ENCODE data around the gene SEPSECS. TPM values are rescaled to one million over a fixed set of nuclear protein-coding genes. Genes with fewer than 3 reads are reported as not detected.

Gene SEPSECS
- total RNA-seq, 2 experiments from 2014 or later, result 10.8 to 12.5 TPM

- H3K36me3 Mint-ChIP-seq (ENCODE audit: low read depth), result peaks cover 20% of the 10 kb centered on the region
- no peaks in the 10 kb centered on the region for H3K9me3 Mint-ChIP-seq (ENCODE audit: insufficient read depth)
- no peak overlapping the region for H3K4me3 Mint-ChIP-seq
- CTCF ChIA-PET, result no interaction called here
- no peaks in the 10 kb centered on the region for H3K27me3 Mint-ChIP-seq (ENCODE audit: low read depth)
- no peak for DNase-seq
- H3K4me1 Mint-ChIP-seq (ENCODE audit: low read depth), result peaks cover 19% of the 10 kb centered on the region
- no peak for ATAC-seq
- POLR2A ChIA-PET, result no interaction called here
- H3K27ac Mint-ChIP-seq, result no peak overlapping the region
These were observed 4.3 kb downstream of the SEPSECS start for GRCh38 chr4:25155947-25156346.

- H3K4me1 Mint-ChIP-seq (ENCODE audit: low read depth), result peaks cover 19% of the 10 kb centered on the region
- no peaks in the 10 kb centered on the region for H3K9me3 Mint-ChIP-seq (ENCODE audit: insufficient read depth)
- ChIA-PET POLR2A (no interaction called here), CTCF (interaction anchor here (0.9 to 3.0 kb wide), 2 partner anchors 10 to 157 kb away, joined by 4 to 11 read pairs; no protein-coding TSS in a partner anchor)
- H3K36me3 Mint-ChIP-seq (ENCODE audit: low read depth), result peaks cover 25% of the 10 kb centered on the region
- no peak overlapping the region for H3K4me3 Mint-ChIP-seq
- ATAC-seq (no peak), DNase-seq (no peak)
- H3K27ac Mint-ChIP-seq, result no peak overlapping the region
- H3K27me3 Mint-ChIP-seq (ENCODE audit: low read depth), result no peaks in the 10 kb centered on the region
These were observed 5.5 kb downstream of the SEPSECS start for GRCh38 chr4:25154594-25155265.

- POLR2A ChIA-PET, result no interaction called here
- H3K4me3 Mint-ChIP-seq, result no peak overlapping the region
These were observed 14.2 kb downstream of the SEPSECS start for GRCh38 chr4:25146076-25146475.

GRCh38 chr4:25144870-25145481, 15.3 kb downstream of the SEPSECS start:
- ChIA-PET POLR2A (interaction anchor here (1.4 kb wide), 1 partner anchor 15 kb away, joined by 5 read pairs; the partner anchor contains the start of gene SEPSECS), CTCF (interaction anchor here (0.7 to 2.2 kb wide), 20 partner anchors 9 to 248 kb away, joined by 3 to 24 read pairs (median 4); partner anchors contain the start of genes SEPSECS and ZCCHC4)
- H3K36me3 Mint-ChIP-seq (ENCODE audit: low read depth), result peaks cover 9% of the 10 kb centered on the region
- H3K4me3 Mint-ChIP-seq, result no peak overlapping the region
- H3K27me3 Mint-ChIP-seq (ENCODE audit: low read depth), result no peaks in the 10 kb centered on the region
- DNase-seq (no peak), ATAC-seq (no peak)
- no peaks in the 10 kb centered on the region for H3K9me3 Mint-ChIP-seq (ENCODE audit: insufficient read depth)
- no peaks in the 10 kb centered on the region for H3K4me1 Mint-ChIP-seq (ENCODE audit: low read depth)
- H3K27ac Mint-ChIP-seq, result no peak overlapping the region

More at GRCh38 chr4:25146076-25146475, 14.2 kb downstream of the SEPSECS start:
- CTCF ChIA-PET, result no interaction called here
- H3K9me3 Mint-ChIP-seq (ENCODE audit: insufficient read depth), result no peaks in the 10 kb centered on the region
- no peaks in the 10 kb centered on the region for H3K27me3 Mint-ChIP-seq (ENCODE audit: low read depth)
- no peak overlapping the region for H3K27ac Mint-ChIP-seq
- H3K4me1 Mint-ChIP-seq (ENCODE audit: low read depth), result no peaks in the 10 kb centered on the region
- no peak for ATAC-seq
- no peak for DNase-seq
- H3K36me3 Mint-ChIP-seq (ENCODE audit: low read depth), result peaks cover 12% of the 10 kb centered on the region

GRCh38 chr4:25142468-25142867, 17.8 kb downstream of the SEPSECS start:
- Mint-ChIP-seq H3K27ac (no peak overlapping the region), H3K4me1 (ENCODE audit: low read depth) (no peaks in the 10 kb centered on the region), H3K27me3 (ENCODE audit: low read depth) (no peaks in the 10 kb centered on the region), H3K9me3 (ENCODE audit: insufficient read depth) (no peaks in the 10 kb centered on the region), H3K36me3 (ENCODE audit: low read depth) (peaks cover 23% of the 10 kb centered on the region), H3K4me3 (no peak overlapping the region)
- DNase-seq, result no peak
- POLR2A ChIA-PET, result interaction anchor here (0.6 kb wide), 1 partner anchor 539 kb away, joined by 3 read pairs; no protein-coding TSS in a partner anchor
- ATAC-seq, result no peak
- CTCF ChIA-PET, result no interaction called here

GRCh38 chr4:25141592-25141991, 18.7 kb downstream of the SEPSECS start:
- H3K36me3 Mint-ChIP-seq (ENCODE audit: low read depth), result peaks cover 30% of the 10 kb centered on the region
- ATAC-seq, result no peak

GRCh38 chr4:25133132-25133531, 27.1 kb downstream of the SEPSECS start:
- Mint-ChIP-seq H3K9me3 (ENCODE audit: insufficient read depth) (no peaks in the 10 kb centered on the region), H3K36me3 (ENCODE audit: low read depth) (peaks cover 28% of the 10 kb centered on the region), H3K4me1 (ENCODE audit: low read depth) (no peaks in the 10 kb centered on the region), H3K27ac (no peak overlapping the region), H3K27me3 (ENCODE audit: low read depth) (no peaks in the 10 kb centered on the region), H3K4me3 (no peak overlapping the region)
- POLR2A ChIA-PET, result no interaction called here
- DNase-seq (no peak), ATAC-seq (no peak)
- CTCF ChIA-PET, result interaction anchor here (2.8 kb wide), 1 partner anchor 12 kb away, joined by 21 read pairs; no protein-coding TSS in a partner anchor

More at GRCh38 chr4:25141592-25141991, 18.7 kb downstream of the SEPSECS start:
- ChIA-PET CTCF (no interaction called here), POLR2A (no interaction called here)
- H3K27me3 Mint-ChIP-seq (ENCODE audit: low read depth), result no peaks in the 10 kb centered on the region
- no peak overlapping the region for H3K27ac Mint-ChIP-seq
- H3K9me3 Mint-ChIP-seq (ENCODE audit: insufficient read depth), result no peaks in the 10 kb centered on the region
- H3K4me3 Mint-ChIP-seq, result no peak overlapping the region
- no peaks in the 10 kb centered on the region for H3K4me1 Mint-ChIP-seq (ENCODE audit: low read depth)
- DNase-seq, result no peak

GRCh38 chr4:25131926-25132325, 28.3 kb downstream of the SEPSECS start:
- CTCF ChIA-PET, result interaction anchor here (0.7 to 2.8 kb wide), 2 partner anchors 13 to 103 kb away, joined by 3 to 21 read pairs; no protein-coding TSS in a partner anchor
- Mint-ChIP-seq H3K27me3 (ENCODE audit: low read depth) (no peaks in the 10 kb centered on the region), H3K4me1 (ENCODE audit: low read depth) (no peaks in the 10 kb centered on the region), H3K9me3 (ENCODE audit: insufficient read depth) (no peaks in the 10 kb centered on the region), H3K27ac (no peak overlapping the region), H3K36me3 (ENCODE audit: low read depth) (peaks cover 21% of the 10 kb centered on the region), H3K4me3 (no peak overlapping the region)
- DNase-seq (no peak), ATAC-seq (no peak)
- POLR2A ChIA-PET, result no interaction called here

- no peaks in the 10 kb centered on the region for H3K4me1 Mint-ChIP-seq (ENCODE audit: low read depth)
- no peaks in the 10 kb centered on the region for H3K9me3 Mint-ChIP-seq (ENCODE audit: insufficient read depth)
- CTCF ChIA-PET, result interaction anchor here (2.8 kb wide), 1 partner anchor 13 kb away, joined by 21 read pairs; no protein-coding TSS in a partner anchor
- peaks cover 16% of the 10 kb centered on the region for H3K36me3 Mint-ChIP-seq (ENCODE audit: low read depth)
- H3K27ac Mint-ChIP-seq, result no peak overlapping the region
- no peaks in the 10 kb centered on the region for H3K27me3 Mint-ChIP-seq (ENCODE audit: low read depth)
- ATAC-seq (no peak), DNase-seq (no peak)
- POLR2A ChIA-PET, result no interaction called here
- no peak overlapping the region for H3K4me3 Mint-ChIP-seq
These were observed 28.9 kb downstream of the SEPSECS start for GRCh38 chr4:25131381-25131780.

GRCh38 chr4:25129917-25130316, 30.3 kb downstream of the SEPSECS start:
- H3K9me3 Mint-ChIP-seq (ENCODE audit: insufficient read depth), result no peaks in the 10 kb centered on the region
- ChIA-PET CTCF (no interaction called here), POLR2A (no interaction called here)
- peaks cover 14% of the 10 kb centered on the region for H3K36me3 Mint-ChIP-seq (ENCODE audit: low read depth)
- no peak overlapping the region for H3K4me3 Mint-ChIP-seq
- no peaks in the 10 kb centered on the region for H3K27me3 Mint-ChIP-seq (ENCODE audit: low read depth)
- no peak overlapping the region for H3K27ac Mint-ChIP-seq
- DNase-seq, result no peak
- ATAC-seq, result no peak
- no peaks in the 10 kb centered on the region for H3K4me1 Mint-ChIP-seq (ENCODE audit: low read depth)

- ChIA-PET CTCF (no interaction called here), POLR2A (no interaction called here)
- no peak for ATAC-seq
- Mint-ChIP-seq H3K27ac (no peak overlapping the region), H3K27me3 (ENCODE audit: low read depth) (no peaks in the 10 kb centered on the region), H3K9me3 (ENCODE audit: insufficient read depth) (no peaks in the 10 kb centered on the region), H3K36me3 (ENCODE audit: low read depth) (peaks cover 16% of the 10 kb centered on the region), H3K4me3 (no peak overlapping the region), H3K4me1 (ENCODE audit: low read depth) (peaks cover 2% of the 10 kb centered on the region)
- no peak for DNase-seq
These were observed 31.6 kb downstream of the SEPSECS start for GRCh38 chr4:25128671-25129070.

GRCh38 chr4:25123236-25123635, 37.0 kb downstream of the SEPSECS start:
- DNase-seq (no peak), ATAC-seq (no peak)
- POLR2A ChIA-PET, result no interaction called here
- H3K36me3 Mint-ChIP-seq (ENCODE audit: low read depth), result peaks cover 25% of the 10 kb centered on the region
- H3K27me3 Mint-ChIP-seq (ENCODE audit: low read depth), result no peaks in the 10 kb centered on the region
- no peaks in the 10 kb centered on the region for H3K9me3 Mint-ChIP-seq (ENCODE audit: insufficient read depth)
- H3K4me3 Mint-ChIP-seq, result no peak overlapping the region
- no peak overlapping the region for H3K27ac Mint-ChIP-seq
- CTCF ChIA-PET, result interaction anchor here (0.9 kb wide), 1 partner anchor 21 kb away, joined by 4 read pairs; no protein-coding TSS in a partner anchor
- H3K4me1 Mint-ChIP-seq (ENCODE audit: low read depth), result peaks cover 6% of the 10 kb centered on the region

Data from activated CD8-positive, alpha-beta T cell treated with anti-CD3 and anti-CD28 coated beads, Interleukin-2, amount 10 ng/mL, durations not matched to agents 7 days and 5 days (primary cell).